Common myeloid progenitor, CD34-positive (primary cell): Measurements from ENCODE around the gene HMCES.

ENCODE experiments used
- CTCF ChIA-PET: fragments of 350-600 bp; sonication (Branson Sonifier 250); formaldehyde crosslinking; loops from one replicate; lab custom pipeline; 2021; ENCODE audit warnings: antibody characterized with exemption; lab: Charles Lee
- POLR2A ChIA-PET: fragments of 350-600 bp; sonication (Branson Sonifier 250); formaldehyde crosslinking; loops from one replicate; lab custom pipeline; 2021; ENCODE audit warnings: antibody characterized with exemption; lab: Charles Lee
- DNase-seq, 3 donors: peaks; one replicate each; pipeline versions ENCODE4 v3.0.0 to v3.0.0-alpha.2; 2013
- H3K27ac ChIP-seq, 2 experiments: 1 replicate in 1 of 2; 2 replicates in 1 of 2; pipeline ENCODE4 v1.7.0; 2013; ENCODE audit warnings: inconsistent platforms in 2 of 2, low read length in 2 of 2, mild to moderate bottlenecking in 2 of 2, low read depth in 1 of 2, moderate library complexity in 1 of 2; ENCODE audit not compliant: severe bottlenecking in 2 of 2, insufficient read depth in 1 of 2, poor library complexity in 1 of 2
- H3K27me3 ChIP-seq, 5 experiments: replicated peaks in 2 of 5; 1 replicate in 3 of 5; 2 replicates in 2 of 5; pipeline versions ENCODE4 v1.6.1 to v1.7.0; 2013; ENCODE audit warnings: low read length in 4 of 5, mild to moderate bottlenecking in 2 of 5, moderate library complexity in 2 of 5, inconsistent platforms in 1 of 5; ENCODE audit not compliant: insufficient read depth in 5 of 5, control insufficient read depth in 4 of 5
- H3K36me3 ChIP-seq, 4 experiments: 1 replicate in 2 of 4; 2 replicates in 2 of 4; pipeline versions ENCODE4 v1.6.1 to v1.7.0; 2013; ENCODE audit warnings: low read length in 3 of 4, control low read depth in 1 of 4, mild to moderate bottlenecking in 1 of 4; ENCODE audit not compliant: control insufficient read depth in 4 of 4, insufficient read depth in 4 of 4
- H3K4me1 ChIP-seq, 4 experiments: 1 replicate in 3 of 4; 2 replicates in 1 of 4; pipeline versions ENCODE4 v1.6.1 to v1.7.1; 2013; ENCODE audit warnings: low read length in 3 of 4, mild to moderate bottlenecking in 3 of 4, control low read depth in 1 of 4, inconsistent platforms in 1 of 4, moderate library complexity in 1 of 4; ENCODE audit not compliant: control insufficient read depth in 4 of 4, insufficient read depth in 4 of 4; ENCODE audit errors: control extremely low read depth in 1 of 4
- H3K4me3 ChIP-seq, 7 experiments: 1 replicate in 4 of 7; 2 replicates in 3 of 7; pipeline versions ENCODE4 v1.5.1 to v1.7.0; 2013; ENCODE audit warnings: mild to moderate bottlenecking in 7 of 7, low read length in 6 of 7, moderate library complexity in 6 of 7, inconsistent platforms in 2 of 7, low read depth in 2 of 7, control low read depth in 1 of 7; ENCODE audit not compliant: insufficient read depth in 4 of 7, control insufficient read depth in 1 of 7; ENCODE audit errors: extremely low read depth in 1 of 7
- H3K9me3 ChIP-seq, 5 experiments: 1 replicate in 4 of 5; 2 replicates in 1 of 5; pipeline versions ENCODE4 v1.6.1 to v1.7.1; 2013; ENCODE audit warnings: low read length in 4 of 5, mild to moderate bottlenecking in 2 of 5, inconsistent platforms in 1 of 5, low read depth in 1 of 5, moderate library complexity in 1 of 5; ENCODE audit not compliant: control insufficient read depth in 4 of 5, insufficient read depth in 2 of 5; ENCODE audit errors: control extremely low read depth in 1 of 5
- WGBS: methylation state at CpG from one replicate; pipeline ENCODE4 v1.1.5; 2013; ENCODE audit not compliant: insufficient coverage; 5-methylcytosine and 5-hydroxymethylcytosine counted together

The HMCES gene

DNA sequence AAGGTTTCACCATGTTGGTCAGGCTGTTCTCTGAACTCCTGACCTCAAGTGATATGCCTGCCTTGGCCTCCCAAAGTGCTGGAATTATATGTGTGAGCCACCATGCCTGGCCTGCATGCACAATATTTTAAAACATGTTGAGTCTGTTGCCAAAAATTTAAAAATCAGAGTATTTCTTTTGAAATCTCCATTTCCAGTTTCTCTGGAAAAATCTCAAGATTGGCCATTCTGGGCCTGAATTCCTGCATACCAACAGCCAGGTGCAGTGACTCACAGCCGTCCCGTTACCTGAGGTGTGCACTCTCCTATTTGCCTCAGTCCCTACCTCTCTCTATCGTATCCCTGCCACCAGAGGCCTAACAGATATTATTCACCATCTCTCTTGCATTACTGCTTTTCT is 44.2 kb upstream of the HMCES start:
- no peaks in the 10 kb centered on the region for H3K36me3 ChIP-seq
- CTCF ChIA-PET, result interaction anchor here (1.3 to 6.2 kb wide), 4 partner anchors 11 to 112 kb away, joined by 3 to 57 read pairs (median 6); no protein-coding TSS in a partner anchor
- WGBS, result 93% methylated on average over 2 of the region's 3 CpGs
- peaks cover 9 to 55% (median 29%) of the 10 kb centered on the region in 4 experiments for H3K4me1 ChIP-seq
- no peak overlapping the region for H3K27ac ChIP-seq
- no peaks in the 10 kb centered on the region for H3K27me3 ChIP-seq
- no peak for DNase-seq
- POLR2A ChIA-PET, result no interaction called here
- no peak overlapping the region for H3K4me3 ChIP-seq
- no peaks in the 10 kb centered on the region for H3K9me3 ChIP-seq

DNA sequence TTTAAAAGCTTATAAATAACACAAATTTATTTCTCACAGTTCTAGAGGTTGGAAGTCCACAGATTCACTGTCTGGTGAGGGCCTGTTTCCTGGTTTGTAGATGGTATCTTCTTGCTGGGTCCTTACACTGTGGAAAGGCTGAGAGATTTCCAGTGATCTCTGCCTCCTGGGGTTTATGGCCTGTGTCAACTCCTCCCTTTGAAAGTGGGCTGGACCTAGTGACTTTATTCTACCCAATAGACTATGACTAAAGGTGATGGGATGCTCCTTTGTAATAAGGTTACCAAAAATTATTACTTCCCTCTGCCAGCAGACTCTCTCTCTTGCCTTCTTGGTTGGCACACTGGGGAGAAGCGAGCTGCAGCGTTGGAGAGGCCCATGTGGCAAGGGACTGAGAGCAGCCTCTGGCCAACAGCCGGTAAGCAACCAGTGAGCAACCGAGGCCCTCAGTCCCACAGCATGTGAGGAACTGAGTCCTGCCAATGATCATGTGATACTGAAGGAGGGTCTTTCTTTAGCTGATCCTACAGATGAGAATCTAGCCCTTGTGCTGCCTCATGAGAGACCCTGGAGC is 43.2 kb upstream of the HMCES start:
- H3K27ac ChIP-seq, result peak overlapping the region in 1 of 2 experiments; percentile 25
- no peak overlapping the region for H3K4me3 ChIP-seq
- WGBS, result 100% methylated on average over 4 of the region's 4 CpGs
- DNase-seq, result no peak
- no peaks in the 10 kb centered on the region for H3K9me3 ChIP-seq
- ChIA-PET CTCF (interaction anchor here (1.4 to 6.2 kb wide), 3 partner anchors 10 to 113 kb away, joined by 3 to 57 read pairs (median 4); no protein-coding TSS in a partner anchor), POLR2A (interaction anchor here (0.5 kb wide), 1 partner anchor 17 kb away, joined by 3 read pairs; no protein-coding TSS in a partner anchor)
- no peaks in the 10 kb centered on the region for H3K36me3 ChIP-seq
- no peaks in the 10 kb centered on the region for H3K27me3 ChIP-seq
- H3K4me1 ChIP-seq, result peaks cover 9 to 54% (median 20%) of the 10 kb centered on the region in 4 experiments

GRCh38 chr3:129238945-129239705 is 39.5 kb upstream of the HMCES start:
- DNase-seq, result peak in 1 of 3 donors; percentile 24
- Histone ChIP-seq H3K27me3 (no peaks in the 10 kb centered on the region), H3K36me3 (no peaks in the 10 kb centered on the region), H3K4me3 (no peak overlapping the region), H3K4me1 (peaks cover 6 to 28% (median 9%) of the 10 kb centered on the region in 4 experiments), H3K9me3 (no peaks in the 10 kb centered on the region), H3K27ac (no peak overlapping the region)
- CTCF ChIA-PET, result interaction anchor here (0.8 to 3.1 kb wide), 6 partner anchors 10 to 72 kb away, joined by 3 to 10 read pairs (median 4); no protein-coding TSS in a partner anchor
- 94% methylated on average over 5 of the region's 8 CpGs for WGBS
- POLR2A ChIA-PET, result no interaction called here

DNA sequence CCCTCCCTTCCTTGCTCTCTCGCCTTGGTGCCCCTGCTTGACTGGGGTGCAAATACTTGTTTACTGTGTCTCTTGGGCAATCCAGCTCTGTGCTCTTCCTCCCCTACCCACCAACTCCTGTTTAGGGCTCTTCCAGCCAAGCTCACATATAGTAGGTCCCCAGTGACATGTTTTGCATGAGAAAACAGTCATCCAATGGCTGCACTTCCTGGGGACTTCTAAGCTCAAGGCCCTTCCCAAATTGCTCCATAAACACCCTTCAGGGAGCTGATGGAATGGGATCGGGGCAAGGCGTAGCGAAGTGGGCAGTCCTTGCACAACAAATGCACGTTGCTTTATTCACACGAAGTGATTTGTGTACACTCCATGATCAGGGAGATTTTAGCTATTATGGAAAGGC is 38.7 kb upstream of the HMCES start:
- no peaks in the 10 kb centered on the region for H3K27me3 ChIP-seq
- no peaks in the 10 kb centered on the region for H3K9me3 ChIP-seq
- H3K4me1 ChIP-seq, result peaks cover 0 to 20% (median 3%) of the 10 kb centered on the region in 4 experiments
- WGBS, result 79% methylated on average over 5 of the region's 6 CpGs
- H3K27ac ChIP-seq, result no peak overlapping the region
- ChIA-PET POLR2A (interaction anchor here (0.7 kb wide), 1 partner anchor 374 kb away, joined by 3 read pairs; no protein-coding TSS in a partner anchor), CTCF (interaction anchor here (0.8 to 3.1 kb wide), 7 partner anchors 11 to 70 kb away, joined by 3 to 10 read pairs (median 4); no protein-coding TSS in a partner anchor)
- no peaks in the 10 kb centered on the region for H3K36me3 ChIP-seq
- H3K4me3 ChIP-seq, result no peak overlapping the region
- DNase-seq, result no peak

- H3K9me3 ChIP-seq, result no peaks in the 10 kb centered on the region
- no peak overlapping the region for H3K27ac ChIP-seq
- CTCF ChIA-PET, result interaction anchor here (1.0 to 3.1 kb wide), 6 partner anchors 11 to 71 kb away, joined by 3 to 10 read pairs (median 4); no protein-coding TSS in a partner anchor
- peaks cover 0 to 22% (median 2%) of the 10 kb centered on the region in 4 experiments for H3K4me1 ChIP-seq
- no peaks in the 10 kb centered on the region for H3K36me3 ChIP-seq
- POLR2A ChIA-PET, result interaction anchor here (0.7 kb wide), 1 partner anchor 374 kb away, joined by 3 read pairs; no protein-coding TSS in a partner anchor
- WGBS, result 61% methylated on average over 3 of the region's 3 CpGs
- no peak for DNase-seq
- no peak overlapping the region for H3K4me3 ChIP-seq
- no peaks in the 10 kb centered on the region for H3K27me3 ChIP-seq
Observed at GRCh38 chr3:129240436-129240835, 38.2 kb upstream of the HMCES start.

GRCh38 chr3:129245141-129245540 is 33.5 kb upstream of the HMCES start:
- no peak for DNase-seq
- 89% methylated on average over 5 of the region's 5 CpGs for WGBS
- ChIA-PET POLR2A (interaction anchor here (0.6 kb wide), 2 partner anchors 35 to 66 kb away, joined by 3 read pairs; no protein-coding TSS in a partner anchor), CTCF (interaction anchor here (0.9 to 4.9 kb wide), 31 partner anchors 10 to 273 kb away, joined by 3 to 57 read pairs (median 6); partner anchors contain the start of genes CFAP92, CNBP and RAB43)
- no peaks in the 10 kb centered on the region for H3K9me3 ChIP-seq
- peaks cover 2 to 25% (median 21%) of the 10 kb centered on the region in 4 experiments for H3K4me1 ChIP-seq
- peak overlapping the region in 1 of 7 experiments; percentile 20 for H3K4me3 ChIP-seq
- no peaks in the 10 kb centered on the region for H3K36me3 ChIP-seq
- H3K27me3 ChIP-seq, result no peaks in the 10 kb centered on the region
- H3K27ac ChIP-seq, result no peak overlapping the region
